ENCODE results near the gene VAV3. TPM values are rescaled to one million over a fixed set of nuclear protein-coding genes. Genes with fewer than 3 reads are reported as not detected.

The VAV3 gene
- total and polyA plus RNA-seq, 10 of the 15 experiments (the other 5 are each of a cell fraction or from before 2014, with no cell fraction given) = 0.84 to 5.5 (median 3.4) TPM

DNA sequence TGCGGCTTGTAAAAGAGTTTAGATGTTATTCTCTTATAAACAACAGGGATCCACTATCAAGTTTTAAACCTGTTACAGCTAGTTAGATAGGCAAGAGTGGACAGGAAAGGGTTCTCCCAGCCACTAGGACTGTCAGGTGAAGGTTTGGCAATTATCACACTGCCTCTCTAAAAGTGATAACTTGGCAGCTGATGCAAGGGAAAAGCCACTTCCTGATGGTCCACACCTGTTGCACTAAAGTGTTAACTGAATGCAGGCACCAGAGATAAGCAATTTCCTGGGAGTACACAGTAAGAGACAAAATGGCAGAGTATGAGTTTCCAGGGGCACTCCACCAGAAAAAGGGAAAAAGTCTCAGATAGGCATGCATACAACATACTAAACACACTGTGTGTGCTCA, 99.4 kb downstream of the VAV3 start:
- Histone ChIP-seq H3K27me3 (replicated peaks in 1 of 2; ENCODE audit: control insufficient read depth in 2 of 2, insufficient read depth in 2 of 2, low read length in 1 of 2) (no peaks in the 10 kb centered on the region), H2AFZ (ENCODE audit: control insufficient read depth, low read depth, low read length) (no peak overlapping the region), H3K27ac (ENCODE audit: control insufficient read depth, insufficient read depth) (no peak overlapping the region), H3K4me1 (ENCODE audit: control insufficient read depth, insufficient read depth, low read length) (no peaks in the 10 kb centered on the region; the same call in 1 of the 2 replicates), H3K9ac (ENCODE audit: control insufficient read depth, insufficient read depth, low read length) (no peak overlapping the region), H3K4me3 (no peak overlapping the region), H4K20me1 (ENCODE audit: control insufficient read depth, insufficient read depth) (no peaks in the 10 kb centered on the region), H3K79me2 (ENCODE audit: control insufficient read depth, insufficient read depth, low read length) (no peaks in the 10 kb centered on the region), H3K9me3 (replicated peaks; ENCODE audit: control insufficient read depth, insufficient read depth, low read length) (no peaks in the 10 kb centered on the region; the same call in 2 of the 3 replicates), H3K4me2 (ENCODE audit: control insufficient read depth, insufficient read depth) (no peak overlapping the region), H3K36me3 (ENCODE audit: control insufficient read depth in 2 of 2, insufficient read depth in 2 of 2, low read length in 1 of 2) (no peaks in the 10 kb centered on the region)
- intact Hi-C loops (cut with micrococcal nuclease; ENCODE audit: unreplicated experiment) = no loop called here
- 92% methylated on average over 1 of the region's 1 CpG for WGBS (ENCODE audit: insufficient coverage, insufficient replicate concordance, low lambda C conversion rate, missing lambda C conversion rate)
- RAD21 ChIA-PET (ENCODE audit: unreplicated experiment) = no interaction called here
- no peak for ATAC-seq
- no TSS peak for BruUV-seq (replicated peaks)
- POLR2A ChIA-PET = interaction anchor here (1.0 kb wide), 1 partner anchor 9 kb away, joined by 3 read pairs; no protein-coding TSS in a partner anchor
- no peak for FAIRE-seq
- no peak for DNase-seq (ENCODE audit: low read depth, low spot score)
- SMC1A ChIA-PET (ENCODE audit: uncharacterized antibody, unreplicated experiment) = no interaction called here
- in situ Hi-C loops (cut with MboI) = no loop called here
- CTCF ChIA-PET = no interaction called here
- TF ChIP-seq SREBF1 (IDR thresholded peaks at IDR 0.05; ENCODE audit: low read length) (no peak), HSF1 (IDR thresholded peaks at IDR 0.05; ENCODE audit: low read depth, low read length) (no peak), PBX3 (IDR thresholded peaks at IDR 0.05; ENCODE audit: insufficient replicate concordance, low read depth, low read length) (no peak), HDAC2 (IDR thresholded peaks at IDR 0.05) (no peak), CBFB (IDR thresholded peaks at IDR 0.05; ENCODE audit: low read depth) (no peak), HCFC1 (IDR thresholded peaks at IDR 0.05; ENCODE audit: low read length) (no peak), EED (IDR thresholded peaks at IDR 0.05; ENCODE audit: low read depth) (no peak), E2F4 (IDR thresholded peaks at IDR 0.05; ENCODE audit: low read depth, low read length) (no peak), POU2F2 (IDR thresholded peaks at IDR 0.05; ENCODE audit: borderline replicate concordance, low read depth, low read length) (no peak)
- TF ChIP-seq, protein P1, sequence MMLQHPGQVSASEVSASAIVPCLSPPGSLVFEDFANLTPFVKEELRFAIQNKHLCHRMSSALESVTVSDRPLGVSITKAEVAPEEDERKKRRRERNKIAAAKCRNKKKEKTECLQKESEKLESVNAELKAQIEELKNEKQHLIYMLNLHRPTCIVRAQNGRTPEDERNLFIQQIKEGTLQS (IDR thresholded peaks at IDR 0.05; ENCODE audit: borderline replicate concordance, extremely low read depth, low read depth, low read length) = no peak

Data from GM12878 (cell line).